ENCODE data around the gene WBP4. TPM values are rescaled to one million over a fixed set of nuclear protein-coding genes. Genes with fewer than 3 reads are reported as not detected.

Gene WBP4
- total and polyA plus RNA-seq, 2 of the 13 experiments (the other 11 are each of a cell fraction or from before 2014, with no cell fraction given): 6.7 to 11.7 TPM

GRCh38 chr13:41060082-41060723 lies 1.1 kb upstream of the WBP4 start (continued):
- no peak for TF ChIP-seq NR2F6 (IDR thresholded peaks at IDR 0.05)
- peak; percentile 58; the same call in 1 of the 2 replicates for TF ChIP-seq NR2F6 (CRISPR knock-in tag; IDR thresholded peaks at IDR 0.05)
- no peak; the same call in 1 of the 2 replicates for TF ChIP-seq ATF7-NPFF (CRISPR knock-in tag; IDR thresholded peaks at IDR 0.05; ENCODE audit: low read depth)
- no peak for TF ChIP-seq GABPA (IDR thresholded peaks at IDR 0.05; ENCODE audit: low read depth, low read length)
- no peak for TF ChIP-seq GABPA (CRISPR knock-in tag; IDR thresholded peaks at IDR 0.05; ENCODE audit: low read depth)
- peak; percentile 57; the same call in 1 of the 2 replicates for TF ChIP-seq GATAD2A (CRISPR knock-in tag; IDR thresholded peaks at IDR 0.05)
- peak; percentile 85 for TF ChIP-seq ZBTB7B (CRISPR knock-in tag; IDR thresholded peaks at IDR 0.05)
- no peak for TF ChIP-seq ZNF3 (CRISPR knock-in tag; IDR thresholded peaks at IDR 0.05)
- no peak for TF ChIP-seq ZNF329 (CRISPR knock-in tag; IDR thresholded peaks at IDR 0.05; ENCODE audit: low read depth)
- TF ChIP-seq ZNF101 (CRISPR knock-in tag; IDR thresholded peaks at IDR 0.05; ENCODE audit: borderline replicate concordance, low read depth): no peak
- peak; percentile 69; the same call in 1 of the 2 replicates for TF ChIP-seq ELF3 (CRISPR knock-in tag; IDR thresholded peaks at IDR 0.05)
- TF ChIP-seq ZSCAN22 (CRISPR knock-in tag; IDR thresholded peaks at IDR 0.05): no peak
- TF ChIP-seq HMG20B (CRISPR knock-in tag; conservative IDR thresholded peaks at IDR 0.05): no peak; the same call in 1 of the 2 replicates
- TF ChIP-seq MAFK (conservative IDR thresholded peaks at IDR 0.05 in 1 of 2, IDR thresholded peaks at IDR 0.05 in 1 of 2; ENCODE audit: low read length in 2 of 2): no peak
- TF ChIP-seq SALL1 (CRISPR knock-in tag; IDR thresholded peaks at IDR 0.05): peak; percentile 73; the same call in 1 of the 2 replicates
- no peak for TF ChIP-seq ZNF724P (CRISPR knock-in tag; IDR thresholded peaks at IDR 0.05; ENCODE audit: borderline replicate concordance)
- TF ChIP-seq JUNB (CRISPR knock-in tag; IDR thresholded peaks at IDR 0.05; ENCODE audit: borderline replicate concordance): peak; percentile 20; the same call in 1 of the 2 replicates
- TF ChIP-seq KDM5A (IDR thresholded peaks at IDR 0.05; ENCODE audit: borderline replicate concordance, low read length): peak; percentile 50; the same call in 1 of the 2 replicates
- TF ChIP-seq MBD4 (IDR thresholded peaks at IDR 0.05; ENCODE audit: borderline replicate concordance, low read length): no peak
- TF ChIP-seq LCORL (IDR thresholded peaks at IDR 0.05): no peak
- TF ChIP-seq LCORL (CRISPR knock-in tag; IDR thresholded peaks at IDR 0.05): peak; percentile 33; the same call in 1 of the 2 replicates
- peak; percentile 61 for TF ChIP-seq ZNF18 (CRISPR knock-in tag; IDR thresholded peaks at IDR 0.05; ENCODE audit: insufficient replicate concordance)
- TF ChIP-seq NFE2 (CRISPR knock-in tag; IDR thresholded peaks at IDR 0.05): no peak
- TF ChIP-seq MTA3 (CRISPR knock-in tag; IDR thresholded peaks at IDR 0.05): no peak
- TF ChIP-seq PHF8 (CRISPR knock-in tag; IDR thresholded peaks at IDR 0.05): no peak; the same call in none of the 2 replicates
- TF ChIP-seq MTERF4 (CRISPR knock-in tag; IDR thresholded peaks at IDR 0.05): peak; percentile 61; the same call in 1 of the 2 replicates
- peak; percentile 30; the same call in 1 of the 2 replicates for TF ChIP-seq ZNF652 (CRISPR knock-in tag; IDR thresholded peaks at IDR 0.05; ENCODE audit: borderline replicate concordance, low read depth)
- no peak; the same call in 1 of the 2 replicates for TF ChIP-seq NFATC3 (CRISPR knock-in tag; IDR thresholded peaks at IDR 0.05)
- TF ChIP-seq NR2F1 (CRISPR knock-in tag; IDR thresholded peaks at IDR 0.05): no peak
- TF ChIP-seq ZBTB39 (CRISPR knock-in tag; IDR thresholded peaks at IDR 0.05): no peak

Data from HepG2 (cell line).